A673 (cell line): ENCODE measurements around the gene NGLY1.

Experiments used
- CTCF ChIP-seq: fragments of 300-800, 200-600 bp; sonication (generic); conservative IDR thresholded peaks from 2 replicates; pipeline ENCODE4 v1.5.1; 2017; ENCODE audit warnings: low read depth, mild to moderate bottlenecking, antibody characterized with exemption, low read length, moderate library complexity, mixed read lengths
- EZH2 ChIP-seq: fragments of 200-600 bp; sonication (generic); IDR thresholded peaks from 2 replicates; pipeline ENCODE4 v1.6.1; 2017; ENCODE audit warnings: borderline replicate concordance, low read depth, mild to moderate bottlenecking, mixed read lengths, antibody characterized with exemption, low read length; ENCODE audit not compliant: poor library complexity, severe bottlenecking

- TF ChIP-seq EZH2 (no peak), CTCF (no peak)
Observed at GRCh38 chr3:25817107-25817506, 33.9 kb upstream of the NGLY1 start.
